GM18873 (cell line): ENCODE data around the gene RNASE11.
"Not testable (repeated sequence)": the region's sequence is repeated elsewhere in the genome, so short reads cannot be mapped to it uniquely, and the experiment has no call there.

Experiments
- ATAC-seq: cut with Tn5 transposase; IDR thresholded peaks from one replicate; pipeline ENCODE4 v1.9.1; 2021; ENCODE audit warnings: mild to moderate bottlenecking, moderate library complexity, moderate number of reproducible peaks; ENCODE audit not compliant: unreplicated experiment, low FRiP score

RNASE11 gene

GRCh38 chr14:20583142-20583541, 4.7 kb downstream of the RNASE11 start:
- ATAC-seq, result no peak

GRCh38 chr14:20580242-20580641, 7.6 kb downstream of the RNASE11 start:
- no peak for ATAC-seq

GRCh38 chr14:20578784-20579502, 8.9 kb downstream of the RNASE11 start:
- no peak for ATAC-seq

DNA sequence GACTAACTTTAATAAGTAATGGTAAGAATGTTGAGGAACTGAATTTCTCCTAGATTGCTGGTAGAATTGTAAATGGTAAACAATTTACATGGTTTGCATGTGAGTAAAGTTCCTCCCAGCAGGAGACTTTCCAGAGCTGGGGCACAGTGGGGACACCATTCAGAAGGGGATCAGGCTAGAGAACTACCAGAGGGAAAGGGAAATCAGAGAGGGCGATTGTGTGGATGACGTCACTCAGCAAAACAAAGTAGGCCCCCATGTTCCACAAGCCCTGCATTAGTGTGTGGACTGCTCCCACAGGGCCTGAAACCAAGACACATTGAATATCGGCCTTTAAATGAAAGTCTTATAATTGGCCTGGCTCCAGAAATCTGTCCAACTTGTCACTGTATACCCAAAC, 9.5 kb downstream of the RNASE11 start:
- ATAC-seq, result no peak

DNA sequence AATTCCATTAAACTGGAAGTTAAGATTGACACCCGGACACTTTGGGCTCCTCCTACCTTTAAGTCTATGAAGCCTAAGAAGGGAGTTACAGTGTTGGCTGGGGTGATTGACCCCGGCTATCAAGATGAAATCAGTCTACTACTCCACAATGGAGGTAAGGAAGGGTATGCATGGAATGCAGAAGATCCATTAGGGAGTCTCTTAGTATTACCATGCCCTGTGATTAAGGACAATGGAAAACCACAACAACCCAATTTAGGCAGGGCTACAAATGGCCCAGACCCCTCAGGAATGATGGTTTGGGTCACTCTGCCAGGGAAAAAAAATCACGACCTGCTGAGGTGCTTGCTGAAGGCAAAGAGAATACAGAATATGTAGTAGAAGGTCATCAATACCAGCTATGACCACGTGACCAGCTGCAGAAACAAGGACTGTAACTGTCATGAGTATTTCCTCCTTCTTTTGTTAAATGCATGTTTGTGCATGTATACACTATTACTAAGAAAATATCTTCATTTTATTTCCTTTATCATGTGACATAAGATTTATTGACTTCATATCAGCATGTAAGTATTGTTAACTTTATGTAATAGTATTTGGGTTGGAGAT, 15.3 kb downstream of the RNASE11 start:
- not testable (repeated sequence) for ATAC-seq

GRCh38 chr14:20570720-20571119, 17.1 kb downstream of the RNASE11 start:
- not testable (repeated sequence) for ATAC-seq

- not testable (repeated sequence) for ATAC-seq
Observed at GRCh38 chr14:20569865-20570264, 17.9 kb downstream of the RNASE11 start.

GRCh38 chr14:20569066-20569465, 18.7 kb downstream of the RNASE11 start:
- no peak for ATAC-seq

GRCh38 chr14:20568393-20568792, 19.4 kb downstream of the RNASE11 start:
- ATAC-seq, result no peak

DNA sequence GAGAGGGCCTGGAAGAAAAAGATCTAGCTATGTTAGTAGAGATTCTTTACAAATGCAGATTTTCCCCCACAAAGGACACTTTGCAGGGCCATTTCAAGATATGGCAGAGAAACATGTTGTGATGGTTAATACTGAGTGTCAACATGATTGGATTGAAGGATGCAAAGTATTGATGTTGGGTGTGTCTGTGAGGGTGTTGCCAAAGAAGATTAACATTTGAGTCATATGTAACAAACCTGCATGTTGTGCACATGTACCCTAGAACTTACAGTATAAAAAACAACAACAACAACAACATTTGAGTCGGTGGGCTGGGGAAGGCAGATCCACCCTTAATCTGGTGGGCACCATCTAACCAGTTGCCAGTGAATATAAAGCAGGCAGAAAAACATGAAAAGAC, 20.6 kb downstream of the RNASE11 start:
- not testable (repeated sequence) for ATAC-seq

DNA sequence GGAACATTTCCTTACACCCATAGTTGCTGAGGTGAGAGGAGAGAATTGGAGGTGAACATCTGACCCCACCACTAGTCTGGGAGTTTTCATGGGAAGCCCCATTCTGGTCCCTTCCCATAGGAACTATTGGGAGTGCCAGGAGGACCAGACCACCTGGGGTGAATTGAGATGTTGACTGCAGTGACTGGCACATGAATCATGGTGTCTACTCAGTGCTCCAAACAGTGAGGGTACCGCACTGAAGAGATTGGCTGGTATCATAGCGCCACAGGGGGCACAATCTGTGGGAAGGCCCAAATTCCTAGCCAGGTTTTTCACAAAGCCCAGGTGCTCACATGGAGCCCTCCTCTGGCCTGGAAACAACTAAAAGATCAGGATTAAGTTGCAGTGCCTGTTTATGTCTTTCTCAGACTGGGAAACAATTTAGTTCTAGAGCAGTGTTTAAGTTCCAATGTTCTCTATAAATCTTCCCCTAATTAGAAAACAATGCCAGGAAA, 23.3 kb downstream of the RNASE11 start:
- ATAC-seq, result no peak

GRCh38 chr14:20563971-20564370, 23.8 kb downstream of the RNASE11 start:
- ATAC-seq, result no peak

DNA sequence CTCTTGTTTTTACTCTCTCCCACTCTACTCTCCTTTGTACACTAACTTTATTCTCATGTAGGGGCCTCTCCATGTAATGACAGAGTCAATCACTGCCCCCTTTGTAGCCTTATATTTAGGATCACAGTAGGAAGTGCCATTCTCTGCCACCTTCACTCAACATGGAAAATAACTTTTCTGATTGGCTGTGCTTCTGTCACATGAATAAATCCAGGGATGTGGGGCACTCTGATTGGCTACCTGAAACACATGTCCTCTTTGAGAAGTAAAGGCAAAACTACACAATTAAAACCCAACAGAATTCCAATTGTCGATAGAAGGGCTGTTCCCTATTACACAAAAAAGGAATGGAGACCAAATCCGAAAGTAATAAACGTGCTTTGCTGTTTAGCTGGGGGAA, 26.8 kb downstream of the RNASE11 start, which contains the start of gene RNASE9:
RNASE9 (minus strand) TSS at position 87 of the 400 bp plus-strand sequence.
- ATAC-seq, result no peak

DNA sequence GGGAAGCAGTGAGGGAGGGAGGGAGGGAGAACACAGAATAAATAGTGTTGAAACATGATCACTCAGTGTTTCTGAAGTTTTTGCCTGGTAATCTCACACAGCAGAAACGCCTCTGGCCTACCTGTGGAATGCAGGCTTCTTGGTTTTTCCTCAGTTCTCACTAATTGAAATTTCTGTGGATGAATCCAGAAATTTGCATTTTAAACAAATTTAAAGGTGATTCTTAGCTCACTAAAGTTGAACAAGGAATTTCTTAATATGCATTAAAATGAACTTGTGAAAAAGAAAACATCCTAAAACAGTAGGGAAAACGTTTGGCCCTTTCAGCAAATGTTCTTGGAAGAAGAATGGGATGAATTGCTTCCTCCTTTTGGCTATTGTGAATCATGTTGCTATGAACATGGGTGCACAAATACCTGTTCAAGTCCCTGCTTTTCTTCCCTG, 28.3 kb downstream of the RNASE11 start:
- no peak for ATAC-seq

GRCh38 chr14:20557212-20557542, 30.6 kb downstream of the RNASE11 start:
- ATAC-seq, result no peak

DNA sequence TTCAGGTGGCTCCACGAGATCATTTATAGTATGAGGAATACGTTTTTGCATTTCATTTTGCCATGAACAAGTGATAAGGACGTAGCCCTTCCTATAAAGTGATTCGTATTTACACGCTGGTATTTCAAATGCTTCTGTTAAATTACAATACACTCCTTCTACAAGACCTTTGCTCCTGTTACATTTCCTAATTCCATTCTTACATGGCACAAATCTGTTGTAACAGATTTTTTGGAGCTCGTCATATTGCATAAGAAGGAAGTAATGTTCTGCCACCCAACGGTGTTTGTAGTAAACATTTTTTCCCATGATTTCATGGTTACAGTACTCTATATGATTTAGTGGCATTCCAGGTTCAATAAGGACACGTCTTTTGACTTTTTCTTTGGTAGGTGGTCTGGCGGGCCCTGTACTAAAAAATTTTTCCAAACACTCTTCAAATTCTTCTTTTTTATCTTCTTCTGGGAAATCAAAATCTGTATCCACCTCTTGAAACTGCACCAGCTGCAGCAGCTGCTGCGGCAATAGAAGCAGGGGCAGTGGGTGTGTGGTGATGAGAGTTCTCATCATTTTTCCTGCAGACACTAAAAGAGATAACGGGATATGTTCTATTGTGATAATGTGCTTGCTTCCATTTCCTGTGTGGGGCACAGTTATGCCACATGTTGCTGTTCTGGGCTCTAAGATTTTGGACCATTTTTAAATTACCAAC, 31.1 kb downstream of the RNASE11 start:
- no peak for ATAC-seq

DNA sequence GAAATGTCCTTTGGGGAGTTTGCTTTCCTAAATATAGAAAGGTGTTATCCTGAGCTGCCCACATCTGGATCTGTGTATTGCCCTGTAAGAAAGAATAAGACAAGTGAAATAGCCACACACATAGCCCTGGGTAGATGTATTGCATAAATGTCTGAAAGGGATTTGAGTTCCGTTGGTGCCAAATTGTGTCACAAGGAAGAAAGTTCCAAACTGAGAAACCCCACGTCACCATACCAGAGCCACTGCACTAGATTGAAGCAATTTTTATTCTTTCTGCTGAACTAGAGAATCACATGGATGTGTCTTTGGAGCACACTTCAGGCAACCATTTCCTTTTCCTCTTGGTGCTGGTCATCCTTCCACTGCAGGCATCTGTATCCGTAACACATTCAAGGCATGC, 32.0 kb downstream of the RNASE11 start:
- ATAC-seq, result no peak

- no peak for ATAC-seq
Observed at GRCh38 chr14:20553024-20553423, 34.8 kb downstream of the RNASE11 start.

- no peak for ATAC-seq
Observed at GRCh38 chr14:20551606-20552005, 36.2 kb downstream of the RNASE11 start.

DNA sequence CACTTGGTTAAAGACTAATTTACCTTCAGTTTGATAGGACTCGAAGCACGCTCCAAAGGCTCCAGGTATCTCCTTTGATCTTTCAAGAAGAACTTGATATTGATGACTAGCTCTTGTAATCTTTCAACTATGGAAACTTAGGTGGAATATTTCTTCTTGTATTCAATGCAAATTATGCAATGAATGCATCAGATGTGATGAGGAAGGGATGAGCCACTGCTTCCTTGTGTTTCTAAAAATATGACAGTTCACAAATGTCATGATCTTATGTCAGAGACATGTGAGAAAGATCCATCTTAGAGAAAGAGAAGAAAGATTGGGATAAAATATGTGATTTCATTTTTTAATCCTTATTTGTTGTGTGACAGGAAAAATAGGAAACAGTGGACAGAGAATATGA, 36.9 kb downstream of the RNASE11 start:
- no peak for ATAC-seq

DNA sequence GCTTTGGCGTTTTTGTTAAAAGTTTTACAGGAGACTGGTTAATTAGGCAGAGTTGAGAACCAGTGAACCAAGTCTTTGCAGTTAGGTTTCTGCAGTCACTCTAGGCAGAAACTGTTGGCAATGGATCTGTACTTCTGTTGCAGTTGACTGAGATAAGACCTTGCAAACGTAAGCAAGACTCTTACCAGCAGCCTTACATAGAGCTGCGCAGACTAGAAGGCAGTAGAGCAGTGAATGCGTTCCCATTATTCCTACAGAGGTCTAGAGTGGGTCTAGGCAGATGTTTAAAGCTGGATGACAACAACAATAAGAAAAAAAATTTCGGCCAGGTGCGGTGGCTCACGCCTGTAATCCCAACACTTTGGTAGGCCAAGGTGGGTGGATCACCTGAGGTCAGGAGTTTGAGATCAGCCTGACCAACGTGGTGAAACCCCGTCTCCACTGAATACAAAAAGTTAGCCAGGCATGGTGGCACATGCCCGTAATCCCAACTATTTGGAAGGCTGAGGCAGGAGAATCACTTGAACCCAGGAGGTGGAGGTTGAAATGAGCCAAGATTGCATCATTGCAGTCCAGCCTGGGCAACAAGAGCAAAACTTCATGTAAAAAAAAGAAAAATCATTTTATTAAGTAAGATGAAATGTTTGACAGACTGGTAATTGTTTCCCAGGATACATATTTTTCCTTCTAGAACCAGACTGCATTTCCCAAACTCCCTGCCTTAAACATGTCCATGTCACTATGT, 39.2 kb downstream of the RNASE11 start:
- ATAC-seq, result no peak
